Smooth muscle cell (in vitro differentiated cells): ENCODE data around the gene CD99L2. TPM values are rescaled to one million over a fixed set of nuclear protein-coding genes. Genes with fewer than 3 reads are reported as not detected.

Source experiments
- DNase-seq: peaks from one replicate; lab custom pipeline; 2025; ENCODE audit not compliant: unreplicated experiment; lab: John Stamatoyannopoulos, UW
- H2AFZ ChIP-seq: fragments of 200-600 bp; sonication (generic); 2 replicates; pipeline ENCODE4 v1.6.0; 2016; ENCODE audit warnings: antibody characterized with exemption, low read depth, mild to moderate bottlenecking
- H3F3A ChIP-seq: fragments of 200-600 bp; sonication (generic); 2 replicates; pipeline ENCODE4 v1.6.0; 2017; ENCODE audit warnings: antibody characterized with exemption, low read depth
- H3K27ac ChIP-seq: fragments of 200-600 bp; sonication (generic); 2 replicates; pipeline ENCODE4 v1.5.1; 2016; ENCODE audit warnings: low read depth, mild to moderate bottlenecking
- H3K27me3 ChIP-seq: fragments of 200-600 bp; sonication (generic); 2 replicates; pipeline ENCODE4 v1.6.1; 2016; ENCODE audit warnings: low read depth, mild to moderate bottlenecking
- H3K36me3 ChIP-seq: fragments of 200-600 bp; sonication (generic); 2 replicates; pipeline ENCODE4 v1.5.1; 2016; ENCODE audit warnings: low read depth
- H3K4me1 ChIP-seq: fragments of 200-600 bp; sonication (generic); 2 replicates; pipeline ENCODE4 v1.5.1; 2016; ENCODE audit warnings: low read depth
- H3K4me2 ChIP-seq: fragments of 200-600 bp; sonication (generic); 2 replicates; pipeline ENCODE4 v1.6.0; 2016; ENCODE audit warnings: mild to moderate bottlenecking
- H3K4me3 ChIP-seq: fragments of 200-600 bp; sonication (generic); 2 replicates; pipeline ENCODE4 v1.5.1; 2016; ENCODE audit warnings: mild to moderate bottlenecking
- H3K79me2 ChIP-seq: fragments of 200-600 bp; sonication (generic); 2 replicates; pipeline ENCODE4 v1.6.0; 2016; ENCODE audit warnings: low read depth, mild to moderate bottlenecking
- H3K9ac ChIP-seq: fragments of 200-600 bp; sonication (generic); 2 replicates; pipeline ENCODE4 v1.6.0; 2016; ENCODE audit warnings: low read depth
- H3K9me3 ChIP-seq: fragments of 200-600 bp; sonication (generic); replicated peaks from 2 replicates; pipeline ENCODE4 v1.5.1; 2016; ENCODE audit warnings: low read depth
- H4K20me1 ChIP-seq: fragments of 200-600 bp; sonication (generic); 2 replicates; pipeline ENCODE4 v1.6.0; 2016; ENCODE audit warnings: low read depth
- WGBS: methylation state at CpG from one replicate; pipeline ENCODE4 v1.1.7; 2016; ENCODE audit warnings: low lambda C conversion rate; 5-methylcytosine and 5-hydroxymethylcytosine counted together
- polyA plus RNA-seq: library from polyadenylated mRNA; unstranded; fragments of >200 nt; fragmentation: Nextera tagmentation; extraction: Ambion mirVana; gene quantifications from 2 replicates; pipeline ENCODE4 v1.2.1, GENCODE V29; 2016
- total RNA-seq: library from RNA; depleted of rRNA; stranded (reverse); fragments of >200 nt; gene quantifications from 2 replicates; pipeline ENCODE4 v1.2.3, GENCODE V29; 2014
- TF ChIP-seq, protein P1 (sequence below): fragments of 200-600 bp; sonication (generic); IDR thresholded peaks from 2 replicates; pipeline ENCODE4 v1.5.1; 2017; ENCODE audit warnings: borderline replicate concordance, mild to moderate bottlenecking, antibody characterized with exemption; ENCODE audit not compliant: insufficient read depth, poor library complexity, severe bottlenecking

Gene CD99L2
- total and polyA plus RNA-seq, 2 experiments from 2014 or later, result 43.7 to 44.6 TPM

DNA sequence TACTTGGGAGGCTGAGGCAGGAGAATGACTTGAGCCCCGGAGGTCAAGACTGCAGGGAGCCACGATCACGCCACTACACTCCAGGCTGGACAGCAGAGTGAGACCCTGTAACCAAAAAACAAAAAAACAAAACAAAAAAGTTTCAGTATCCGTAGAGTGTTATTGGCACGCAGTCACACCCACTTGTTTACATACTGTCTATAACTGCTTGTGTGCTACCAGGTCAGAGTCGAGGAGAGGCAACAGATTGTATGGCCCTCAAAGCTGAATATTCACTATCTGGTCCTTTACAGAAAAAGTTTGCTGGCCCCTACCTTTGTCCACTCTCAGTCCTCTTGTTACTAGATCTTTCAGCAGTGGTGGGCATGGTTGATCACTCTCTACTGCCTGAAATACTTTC lies 8.2 kb upstream of the CD99L2 start:
- 93% methylated on average over 6 of the region's 6 CpGs for WGBS
- Histone ChIP-seq H4K20me1 (no peaks in the 10 kb centered on the region), H3K27me3 (no peaks in the 10 kb centered on the region), H3K4me1 (no peaks in the 10 kb centered on the region), H3K36me3 (no peaks in the 10 kb centered on the region), H3K27ac (no peak overlapping the region), H3K79me2 (no peaks in the 10 kb centered on the region), H3K4me3 (no peak overlapping the region), H2AFZ (no peak overlapping the region), H3K4me2 (no peak overlapping the region), H3K9me3 (no peaks in the 10 kb centered on the region), H3F3A (no peaks in the 10 kb centered on the region), H3K9ac (no peak overlapping the region)
- TF ChIP-seq, protein P1, sequence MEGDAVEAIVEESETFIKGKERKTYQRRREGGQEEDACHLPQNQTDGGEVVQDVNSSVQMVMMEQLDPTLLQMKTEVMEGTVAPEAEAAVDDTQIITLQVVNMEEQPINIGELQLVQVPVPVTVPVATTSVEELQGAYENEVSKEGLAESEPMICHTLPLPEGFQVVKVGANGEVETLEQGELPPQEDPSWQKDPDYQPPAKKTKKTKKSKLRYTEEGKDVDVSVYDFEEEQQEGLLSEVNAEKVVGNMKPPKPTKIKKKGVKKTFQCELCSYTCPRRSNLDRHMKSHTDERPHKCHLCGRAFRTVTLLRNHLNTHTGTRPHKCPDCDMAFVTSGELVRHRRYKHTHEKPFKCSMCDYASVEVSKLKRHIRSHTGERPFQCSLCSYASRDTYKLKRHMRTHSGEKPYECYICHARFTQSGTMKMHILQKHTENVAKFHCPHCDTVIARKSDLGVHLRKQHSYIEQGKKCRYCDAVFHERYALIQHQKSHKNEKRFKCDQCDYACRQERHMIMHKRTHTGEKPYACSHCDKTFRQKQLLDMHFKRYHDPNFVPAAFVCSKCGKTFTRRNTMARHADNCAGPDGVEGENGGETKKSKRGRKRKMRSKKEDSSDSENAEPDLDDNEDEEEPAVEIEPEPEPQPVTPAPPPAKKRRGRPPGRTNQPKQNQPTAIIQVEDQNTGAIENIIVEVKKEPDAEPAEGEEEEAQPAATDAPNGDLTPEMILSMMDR, result no peak
- DNase-seq, result no peak

DNA sequence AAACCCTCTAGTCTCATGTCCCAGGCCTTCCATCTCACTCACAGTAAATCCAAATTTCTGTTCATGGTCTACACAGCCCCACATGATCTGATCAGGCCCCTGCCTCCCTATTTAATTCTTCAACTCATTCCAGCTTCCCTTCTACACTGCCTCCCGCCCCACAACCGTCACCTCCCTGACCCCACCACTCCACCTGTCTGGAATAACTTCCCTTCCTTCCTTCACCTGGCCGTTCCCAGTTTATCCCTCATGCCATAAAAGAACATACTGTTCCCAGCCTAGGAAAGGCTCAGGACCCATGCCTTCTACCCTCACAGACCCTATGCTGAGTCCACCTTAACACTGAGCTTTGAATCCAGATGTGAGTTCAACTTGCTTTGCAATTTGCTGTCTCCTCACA lies 6.8 kb upstream of the CD99L2 start:
- Histone ChIP-seq H3K79me2 (no peaks in the 10 kb centered on the region), H4K20me1 (no peaks in the 10 kb centered on the region), H3K27ac (no peak overlapping the region), H3K9me3 (no peaks in the 10 kb centered on the region), H2AFZ (no peak overlapping the region), H3K4me1 (no peaks in the 10 kb centered on the region), H3F3A (no peaks in the 10 kb centered on the region), H3K36me3 (no peaks in the 10 kb centered on the region), H3K4me2 (no peak overlapping the region), H3K4me3 (no peak overlapping the region), H3K27me3 (no peaks in the 10 kb centered on the region), H3K9ac (no peak overlapping the region)
- DNase-seq, result no peak
- WGBS, result 75% methylated on average over 1 of the region's 3 CpGs
- TF ChIP-seq, protein P1, result no peak

DNA sequence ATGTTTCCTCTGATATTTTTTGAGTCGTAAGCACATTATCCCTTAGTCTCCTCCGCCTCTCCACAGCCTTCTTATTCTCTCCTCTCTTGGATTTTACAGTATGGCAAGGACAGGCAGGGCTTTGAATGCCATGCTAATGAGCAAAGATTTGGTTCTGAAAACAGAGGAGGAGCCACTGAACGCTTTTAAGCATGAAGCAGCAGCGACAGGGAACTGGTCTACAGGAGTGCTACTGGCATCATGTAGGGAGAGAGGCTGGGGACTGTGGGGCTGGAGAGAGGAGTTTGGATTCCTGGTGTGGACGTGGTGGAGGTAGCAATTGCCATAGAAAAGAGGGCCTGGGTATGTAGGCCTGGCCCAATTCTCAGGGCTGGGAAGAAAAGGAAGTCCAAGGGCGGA lies 4.6 kb upstream of the CD99L2 start:
- Histone ChIP-seq H4K20me1 (no peaks in the 10 kb centered on the region), H3K9me3 (no peaks in the 10 kb centered on the region), H3K79me2 (no peaks in the 10 kb centered on the region), H3K27me3 (no peaks in the 10 kb centered on the region), H3K4me3 (no peak overlapping the region), H3K36me3 (no peaks in the 10 kb centered on the region), H2AFZ (peak overlapping the region; percentile 55), H3F3A (no peaks in the 10 kb centered on the region), H3K9ac (no peak overlapping the region), H3K27ac (no peak overlapping the region), H3K4me1 (no peaks in the 10 kb centered on the region), H3K4me2 (no peak overlapping the region)
- WGBS, result 40% methylated on average over 6 of the region's 6 CpGs
- no peak for DNase-seq
- TF ChIP-seq, protein P1, result no peak

DNA sequence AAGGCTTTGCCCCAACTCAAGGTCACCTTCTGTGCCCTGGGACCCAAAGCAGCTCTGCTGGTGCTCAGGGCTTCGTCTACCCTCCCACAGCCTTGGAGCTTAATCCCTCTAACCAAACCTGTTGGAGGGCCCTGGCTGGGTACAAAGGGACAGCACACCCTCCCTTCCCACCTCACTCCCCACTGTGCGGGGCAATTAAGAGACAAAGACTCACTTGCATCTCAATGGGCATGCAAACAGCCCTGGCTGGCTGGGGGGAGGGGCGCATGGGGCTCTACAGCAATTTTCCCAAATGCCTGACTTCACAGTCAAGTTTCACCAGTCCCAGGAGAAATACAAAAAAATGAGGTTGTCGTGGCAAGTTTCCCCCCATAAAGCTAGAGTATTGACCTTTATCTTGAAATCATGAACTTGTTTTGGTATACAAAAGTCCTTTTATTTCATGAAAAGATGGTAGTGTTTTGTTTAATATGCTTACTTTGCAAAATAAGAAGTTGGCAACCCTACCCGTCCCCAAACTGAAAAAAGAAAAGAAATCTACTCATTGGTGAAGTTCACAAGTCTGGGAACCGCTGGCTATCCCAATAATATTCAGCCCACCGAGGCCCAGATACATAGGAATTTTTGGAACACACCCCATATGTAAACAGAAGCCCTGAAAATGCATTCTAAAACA lies 4.1 kb upstream of the CD99L2 start:
- Histone ChIP-seq H3K36me3 (no peaks in the 10 kb centered on the region), H3K4me3 (no peak overlapping the region), H3F3A (no peaks in the 10 kb centered on the region), H4K20me1 (no peaks in the 10 kb centered on the region), H2AFZ (peak overlapping the region; percentile 55), H3K4me1 (no peaks in the 10 kb centered on the region), H3K9ac (no peak overlapping the region), H3K27ac (no peak overlapping the region), H3K9me3 (no peaks in the 10 kb centered on the region), H3K27me3 (no peaks in the 10 kb centered on the region), H3K4me2 (no peak overlapping the region), H3K79me2 (no peaks in the 10 kb centered on the region)
- TF ChIP-seq, protein P1, result no peak
- no peak for DNase-seq
- 29% methylated on average over 7 of the region's 7 CpGs for WGBS
